K562 treated with DMSO at 1 percent for 24 hours (cell line): ENCODE data around the gene IMMP1L. TPM values are rescaled to one million over a fixed set of nuclear protein-coding genes. Genes with fewer than 3 reads are reported as not detected.

Experiments used
- total RNA-seq: library from RNA; unstranded; fragments of 300-600 nt; gene quantifications from 2 replicates; pipeline ENCODE4 v1.2.3, GENCODE V29; 2022; ENCODE audit warnings: low read depth; ENCODE audit not compliant: insufficient read depth

IMMP1L gene
- total RNA-seq, result 27.1 and 33.4 TPM in 2 replicates

GRCh38 chr11:31509429-31510345 lies at the start of gene IMMP1L, which contains the start of gene ELP4:
Gene IMMP1L (minus strand): TSS chr11:31509622. CDS start chr11:31463276, 46,346 bp downstream.
Gene ELP4 (plus strand): TSS chr11:31509767. CDS start chr11:31509785, 18 bp downstream.

Other genes starting within 250 kb of the IMMP1L start
- not detected in 2 replicates for gene DCDC1, start 139.9 kb downstream of the IMMP1L start, total RNA-seq
- 6.2 and 7.3 TPM in 2 replicates for gene DNAJC24, start 139.8 kb downstream of the IMMP1L start, total RNA-seq
- 15.7 and 16.3 TPM in 2 replicates for gene ELP4, start 145 bp upstream of the IMMP1L start, total RNA-seq